ENCODE data around the gene GIGYF2.
"Not testable (repeated sequence)": the region's sequence is repeated elsewhere in the genome, so short reads cannot be mapped to it uniquely, and the experiment has no call there.

The GIGYF2 gene

DNA sequence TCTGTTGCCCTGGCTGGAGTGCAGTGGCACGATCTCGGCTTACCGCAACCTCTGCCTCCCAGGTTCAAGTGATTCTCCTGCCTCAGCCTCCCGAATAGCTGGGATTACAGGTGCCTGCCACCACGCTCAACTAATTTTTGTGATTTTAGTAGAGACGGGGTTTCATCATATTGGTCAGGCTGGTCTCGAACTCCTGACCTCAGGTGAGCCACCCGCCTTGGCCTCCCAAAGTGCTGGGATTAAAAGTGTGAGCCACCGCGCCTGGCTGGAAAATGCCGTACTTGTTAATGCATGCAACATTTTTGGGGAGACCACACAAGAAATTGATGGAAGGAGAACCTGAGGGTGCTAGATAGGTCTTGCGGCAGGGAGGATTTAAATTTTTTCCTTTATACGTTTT lies 6.0 kb upstream of the GIGYF2 start:
- not testable (repeated sequence) for DNase-seq

GRCh38 chr2:232693344-232693743 lies 3.8 kb upstream of the GIGYF2 start:
- DNase-seq = no peak

DNA sequence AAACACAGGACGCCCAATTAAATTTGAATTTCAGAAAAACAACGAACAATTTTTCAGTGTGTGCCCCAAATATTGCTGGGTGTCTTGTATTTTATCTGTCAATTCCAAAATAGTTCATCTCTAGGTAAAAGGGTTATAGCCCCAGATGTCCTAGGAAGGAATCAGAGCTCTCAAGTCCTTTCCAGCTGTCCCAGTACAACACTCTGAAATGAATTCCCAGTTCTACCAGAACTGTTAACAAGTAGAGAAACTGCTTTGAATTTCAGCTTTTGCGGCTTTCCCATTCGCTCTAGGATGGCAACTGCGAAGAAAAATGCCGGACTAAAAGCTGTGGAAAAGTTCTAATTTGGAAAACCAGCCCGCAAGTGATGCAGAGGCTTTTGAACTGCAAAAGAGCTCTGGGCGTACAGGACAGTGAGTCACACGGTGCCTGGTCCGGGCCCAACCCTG lies 497 bp upstream of the GIGYF2 start:
- DNase-seq = no peak

DNA sequence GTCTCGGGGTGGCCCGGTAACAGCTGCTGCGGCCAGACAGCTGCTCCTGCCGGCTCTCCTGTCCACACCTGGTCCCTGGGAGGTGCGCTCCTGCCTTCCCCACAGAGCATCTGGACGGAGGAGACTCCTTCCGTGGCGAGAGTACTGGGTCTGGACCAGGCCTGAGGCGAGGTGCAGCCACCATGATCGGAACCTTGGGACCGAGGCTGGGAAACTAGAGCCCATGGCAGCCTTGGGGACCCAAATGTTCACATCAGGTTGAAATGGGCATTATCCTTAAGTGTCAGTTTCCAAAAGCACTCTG lies 628 bp downstream of the GIGYF2 start:
- DNase-seq = no peak

- DNase-seq = no peak
These were observed 1.5 kb downstream of the GIGYF2 start for GRCh38 chr2:232698556-232699091.

- no peak for DNase-seq
These were observed 2.0 kb downstream of the GIGYF2 start for GRCh38 chr2:232699110-232699509.

DNA sequence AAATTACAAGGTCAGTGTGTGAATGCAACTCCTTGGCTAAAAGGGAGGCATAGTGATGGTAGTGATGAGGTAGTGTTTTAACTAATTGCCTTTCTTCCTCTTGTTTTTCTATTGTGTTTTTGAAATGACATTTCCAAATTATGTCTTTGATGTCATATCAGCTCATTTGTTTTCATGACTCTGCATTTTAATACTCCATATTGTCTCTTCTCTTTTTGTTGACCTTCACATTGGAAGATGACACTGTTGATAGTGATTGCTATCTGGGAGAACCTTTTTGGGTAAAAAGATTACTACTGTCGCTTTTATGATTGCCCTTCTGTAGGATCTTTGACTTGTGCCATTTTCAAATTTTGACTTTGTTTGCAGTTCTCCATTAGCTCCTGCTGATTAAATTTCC lies 3.0 kb downstream of the GIGYF2 start:
- no peak for DNase-seq

- no peak for DNase-seq
These were observed 9.9 kb downstream of the GIGYF2 start for GRCh38 chr2:232707076-232707475.

- DNase-seq = no peak
These were observed 16.4 kb downstream of the GIGYF2 start for GRCh38 chr2:232713505-232713904.

DNA sequence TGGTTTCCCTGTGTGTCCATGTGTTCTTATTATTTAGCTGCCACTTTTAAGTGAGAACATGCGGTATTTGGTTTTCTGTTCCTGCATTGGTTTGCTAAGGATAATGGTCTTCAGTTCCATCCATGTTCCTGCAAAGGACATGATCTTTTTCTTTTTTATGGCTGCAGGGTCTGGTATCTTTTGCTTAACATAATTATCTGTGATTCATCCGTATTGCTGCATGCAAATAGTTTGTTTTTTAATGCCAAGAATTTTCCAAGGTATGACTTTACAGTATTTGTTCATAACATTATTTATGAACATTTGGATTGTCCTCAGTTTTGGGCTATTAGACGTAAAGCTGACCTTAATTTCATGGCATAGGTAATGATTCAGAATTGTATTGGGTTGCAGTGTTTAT lies 17.8 kb downstream of the GIGYF2 start:
- no peak for DNase-seq

- DNase-seq = not testable (repeated sequence)
These were observed 22.9 kb downstream of the GIGYF2 start for GRCh38 chr2:232720056-232720455.

DNA sequence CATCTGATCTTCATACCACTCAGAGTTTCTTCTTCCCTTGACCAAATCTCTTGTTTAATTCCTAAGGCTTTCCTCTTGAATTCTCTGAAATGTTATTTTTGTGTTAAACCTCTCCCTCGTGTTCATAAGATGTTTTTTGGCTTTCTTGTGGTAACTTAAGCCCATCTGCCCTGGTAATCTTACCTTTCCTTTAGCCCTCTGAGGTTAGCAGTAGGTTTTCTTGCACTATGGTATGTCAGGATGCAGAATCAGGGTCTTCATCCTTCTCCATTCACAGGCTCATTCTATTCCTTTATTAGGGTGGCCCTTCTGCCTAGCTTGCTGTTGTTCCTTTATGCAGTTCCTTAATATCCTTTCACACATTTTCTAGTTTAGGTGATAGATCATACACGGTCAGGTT lies 24.1 kb downstream of the GIGYF2 start:
- DNase-seq = no peak

- no peak for DNase-seq
These were observed 24.8 kb downstream of the GIGYF2 start for GRCh38 chr2:232721882-232722281.

GRCh38 chr2:232723027-232723426 lies 25.9 kb downstream of the GIGYF2 start:
- no peak for DNase-seq

- no peak for DNase-seq
These were observed 31.7 kb downstream of the GIGYF2 start for GRCh38 chr2:232728785-232729184.

DNA sequence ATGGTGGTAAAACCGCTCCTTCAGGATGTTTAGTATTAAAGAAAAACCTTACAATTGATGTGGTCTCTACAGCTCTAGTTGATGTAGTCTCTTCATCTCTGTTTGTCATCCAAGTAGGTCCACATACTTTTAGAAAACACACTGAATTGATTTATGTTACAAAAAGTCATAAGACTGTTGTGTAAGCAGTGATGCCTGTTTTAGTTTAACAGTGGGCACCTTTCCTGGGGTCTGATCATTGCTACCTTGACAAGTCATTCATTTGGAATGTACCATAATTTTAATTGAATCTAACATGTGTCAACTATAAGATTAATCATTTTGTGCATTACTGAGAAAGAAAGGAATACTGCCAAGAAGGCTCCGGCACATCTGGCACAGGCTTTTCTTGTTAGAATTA lies 34.3 kb downstream of the GIGYF2 start:
- DNase-seq = no peak

DNA sequence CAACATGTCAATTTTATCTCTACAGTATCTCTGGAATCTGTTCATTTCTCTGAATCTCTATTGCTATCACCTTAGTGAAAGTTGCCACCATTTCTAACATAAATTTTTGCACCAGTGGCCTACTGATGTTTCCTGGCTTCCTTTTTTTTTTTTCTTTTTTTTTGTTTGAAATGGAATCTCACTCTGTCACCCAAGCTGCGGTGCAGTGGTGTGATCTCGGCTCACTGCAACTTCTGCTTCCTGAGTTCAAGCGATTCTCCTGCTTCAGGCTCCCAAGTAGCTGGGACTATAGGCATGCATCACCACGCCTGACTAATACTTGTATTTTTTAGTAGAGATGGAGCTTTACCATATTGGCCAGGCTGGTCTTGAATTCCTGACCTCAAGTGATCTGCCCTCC lies 44.2 kb downstream of the GIGYF2 start:
- no peak for DNase-seq

GRCh38 chr2:232741972-232742371 lies 44.8 kb downstream of the GIGYF2 start:
- DNase-seq = no peak

- DNase-seq = no peak
These were observed 47.8 kb downstream of the GIGYF2 start for GRCh38 chr2:232744963-232745362.

- peak; percentile 10 for DNase-seq
These were observed 50.9 kb downstream of the GIGYF2 start for GRCh38 chr2:232748038-232748437.

- DNase-seq = no peak
These were observed 52.2 kb downstream of the GIGYF2 start for GRCh38 chr2:232749331-232749730.

GRCh38 chr2:232750135-232750671 lies 53.1 kb downstream of the GIGYF2 start:
- DNase-seq = no peak

GRCh38 chr2:232757905-232758304 lies 60.8 kb downstream of the GIGYF2 start:
- DNase-seq = no peak

DNA sequence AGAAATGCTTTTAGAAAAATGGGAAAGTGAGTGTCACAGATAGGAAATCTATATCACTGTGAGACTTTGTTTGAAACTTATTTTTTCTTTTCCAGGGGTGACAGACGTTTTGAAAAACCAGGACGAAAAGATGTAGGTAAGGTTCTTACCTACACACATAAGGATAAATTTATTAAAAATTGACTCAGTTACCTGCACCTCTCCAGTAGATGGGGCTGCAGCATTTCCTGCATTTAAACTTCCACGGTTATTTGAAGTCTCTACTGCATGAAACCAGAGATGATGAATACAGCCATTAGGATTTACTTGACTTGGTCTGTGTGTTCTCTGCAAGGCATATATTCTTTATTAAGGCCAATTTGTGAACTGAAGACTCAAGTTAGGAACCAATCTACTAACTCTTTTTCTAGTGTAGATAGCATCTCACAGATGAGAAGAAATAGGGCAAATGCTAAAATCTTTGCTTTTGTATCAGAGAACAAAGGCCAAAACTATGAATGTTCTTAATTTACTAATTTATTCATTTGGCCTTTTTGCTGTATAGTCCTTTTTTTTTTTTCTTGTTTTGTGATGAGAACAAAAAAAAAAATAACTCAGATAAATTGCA lies 64.3 kb downstream of the GIGYF2 start:
- peak; percentile 8 for DNase-seq

GRCh38 chr2:232767866-232768265 lies 70.7 kb downstream of the GIGYF2 start:
- no peak for DNase-seq

All from stimulated activated CD4-positive, alpha-beta T cell treated with anti-CD3 and anti-CD28 coated beads, Interleukin-1b, Interleukin-23, amount 100 ng/mL, for 48 hours (primary cell).